K562 (cell line): ENCODE data around the gene SCGB1A1. TPM values are rescaled to one million over a fixed set of nuclear protein-coding genes. Genes with fewer than 3 reads are reported as not detected.

Source experiments
- CBFA2T3 ChIP-seq: fragments of 450-650 bp; IDR thresholded peaks from 2 replicates; pipeline ENCODE4 v1.6.1; 2017
- KAT2B ChIP-seq: IDR thresholded peaks from one replicate; pipeline ENCODE4 v1.6.1; 2012; ENCODE audit warnings: low read depth, mild to moderate bottlenecking, control low read depth, inconsistent platforms, low read length, moderate library complexity
- MEF2A ChIP-seq: IDR thresholded peaks from 2 replicates; pipeline ENCODE4 v1.6.1; 2011; ENCODE audit warnings: low read depth, mild to moderate bottlenecking, low read length, moderate library complexity; ENCODE audit not compliant: control insufficient read depth
- NFXL1 ChIP-seq: fragments of 450-650 bp; formaldehyde crosslinking; IDR thresholded peaks from 2 replicates; pipeline ENCODE4 v1.4.0; 2021; ENCODE audit warnings: mild to moderate bottlenecking
- SUPT5H ChIP-seq: fragments of 450-650 bp; IDR thresholded peaks from 2 replicates; pipeline ENCODE4 v1.6.1; 2016
- WHSC1 ChIP-seq: IDR thresholded peaks from one replicate; pipeline ENCODE4 v1.6.1; 2012; ENCODE audit warnings: low read length, control low read depth, inconsistent platforms
- ZNF444 ChIP-seq: fragments of 250-450 bp; sonication (Bioruptor Pico); IDR thresholded peaks from 2 replicates; pipeline ENCODE4 v1.4.0; 2020; ENCODE audit warnings: mild to moderate bottlenecking, moderate library complexity
- polyA plus RNA-seq, 8 experiments: library from polyadenylated mRNA; depleted of rRNA in 4 of 8; stranded (reverse) in 5 of 8; unstranded in 3 of 8; fragments of >200 nt; fragmentation: Nextera tagmentation in 2 of 8; fragmentation: Illumina TruSeq in 1 of 8; extraction: Ambion mirVana in 2 of 8; extraction: Trizol in 1 of 8; gene quantifications; 2 replicates each; pipeline versions ENCODE4 v1.2.1 to v1.2.3, GENCODE V29; 2011 to 2014; ENCODE audit warnings: inconsistent platforms in 1 of 8, missing spikeins in 1 of 8
- total RNA-seq, 7 experiments: library from RNA; depleted of rRNA in 6 of 7; stranded (reverse); fragments of >200 nt in 6 of 7; fragmentation: Illumina TruSeq in 2 of 7; extraction: Trizol in 2 of 7; gene quantifications; 2 replicates each; pipeline versions ENCODE4 v1.2.1 to v1.2.3, GENCODE V29; 2011 to 2021; ENCODE audit warnings: low replicate concordance in 1 of 7
- TF ChIP-seq, protein P1 (sequence below): fragments of 250-450 bp; sonication (Bioruptor Pico); IDR thresholded peaks from 2 replicates; pipeline ENCODE4 v1.4.0; 2020; ENCODE audit warnings: mild to moderate bottlenecking, moderate library complexity
- TF ChIP-seq, protein P2 (sequence below): sonication (generic); formaldehyde crosslinking; IDR thresholded peaks from 2 replicates; pipeline ENCODE4 v1.9.0; 2022; ENCODE audit warnings: mild to moderate bottlenecking, missing genetic modification reagents

SCGB1A1 gene
- total and polyA plus RNA-seq, 9 of the 15 experiments (the other 6 are each of a cell fraction or from before 2014, with no cell fraction given) = 0.55 TPM; not detected in 8

DNA sequence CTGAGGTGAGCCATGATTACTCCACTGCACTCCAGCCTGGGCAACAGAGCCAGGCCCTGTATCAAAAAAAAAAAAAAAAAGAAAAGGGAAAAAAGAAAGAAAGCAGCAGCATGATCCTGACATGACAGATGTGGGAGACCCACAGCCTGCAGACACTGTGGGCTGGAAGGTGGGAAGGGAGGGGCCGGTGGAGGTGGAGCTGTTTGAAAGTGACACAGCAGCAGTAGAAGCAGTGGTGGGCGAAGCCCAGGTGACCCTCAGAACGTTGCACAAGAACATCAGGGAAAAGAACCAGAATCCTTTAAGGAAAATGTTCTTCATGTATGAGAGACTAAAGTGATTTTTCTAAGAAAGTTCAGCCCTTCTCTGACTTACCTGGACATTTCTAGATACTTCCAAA is 26.3 kb upstream of the SCGB1A1 start (continued):
- TF ChIP-seq, protein P1, sequence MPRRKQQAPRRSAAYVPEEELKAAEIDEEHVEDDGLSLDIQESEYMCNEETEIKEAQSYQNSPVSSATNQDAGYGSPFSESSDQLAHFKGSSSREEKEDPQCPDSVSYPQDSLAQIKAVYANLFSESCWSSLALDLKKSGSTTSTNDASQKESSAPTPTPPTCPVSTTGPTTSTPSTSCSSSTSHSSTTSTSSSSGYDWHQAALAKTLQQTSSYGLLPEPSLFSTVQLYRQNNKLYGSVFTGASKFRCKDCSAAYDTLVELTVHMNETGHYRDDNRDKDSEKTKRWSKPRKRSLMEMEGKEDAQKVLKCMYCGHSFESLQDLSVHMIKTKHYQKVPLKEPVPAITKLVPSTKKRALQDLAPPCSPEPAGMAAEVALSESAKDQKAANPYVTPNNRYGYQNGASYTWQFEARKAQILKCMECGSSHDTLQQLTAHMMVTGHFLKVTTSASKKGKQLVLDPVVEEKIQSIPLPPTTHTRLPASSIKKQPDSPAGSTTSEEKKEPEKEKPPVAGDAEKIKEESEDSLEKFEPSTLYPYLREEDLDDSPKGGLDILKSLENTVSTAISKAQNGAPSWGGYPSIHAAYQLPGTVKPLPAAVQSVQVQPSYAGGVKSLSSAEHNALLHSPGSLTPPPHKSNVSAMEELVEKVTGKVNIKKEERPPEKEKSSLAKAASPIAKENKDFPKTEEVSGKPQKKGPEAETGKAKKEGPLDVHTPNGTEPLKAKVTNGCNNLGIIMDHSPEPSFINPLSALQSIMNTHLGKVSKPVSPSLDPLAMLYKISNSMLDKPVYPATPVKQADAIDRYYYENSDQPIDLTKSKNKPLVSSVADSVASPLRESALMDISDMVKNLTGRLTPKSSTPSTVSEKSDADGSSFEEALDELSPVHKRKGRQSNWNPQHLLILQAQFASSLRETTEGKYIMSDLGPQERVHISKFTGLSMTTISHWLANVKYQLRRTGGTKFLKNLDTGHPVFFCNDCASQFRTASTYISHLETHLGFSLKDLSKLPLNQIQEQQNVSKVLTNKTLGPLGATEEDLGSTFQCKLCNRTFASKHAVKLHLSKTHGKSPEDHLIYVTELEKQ (CRISPR knock-in tag) = no peak
- no peak for TF ChIP-seq ZNF444
- TF ChIP-seq WHSC1 = no peak
- TF ChIP-seq NFXL1 (CRISPR knock-in tag) = no peak
- no peak for TF ChIP-seq CBFA2T3
- TF ChIP-seq SUPT5H = no peak
- TF ChIP-seq KAT2B = no peak
- TF ChIP-seq, protein P2, sequence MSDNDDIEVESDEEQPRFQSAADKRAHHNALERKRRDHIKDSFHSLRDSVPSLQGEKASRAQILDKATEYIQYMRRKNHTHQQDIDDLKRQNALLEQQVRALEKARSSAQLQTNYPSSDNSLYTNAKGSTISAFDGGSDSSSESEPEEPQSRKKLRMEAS (CRISPR knock-in tag) = no peak
- no peak for TF ChIP-seq MEF2A
